Retinal pigment epithelial cell (primary cell): ENCODE data around the gene GRIN1.

ENCODE experiments used
- DNase-seq: peaks from one replicate; pipeline ENCODE4 v3.0.0-alpha.2; 2010; ENCODE audit warnings: low read depth
- H3K4me3 ChIP-seq: 2 replicates; pipeline ENCODE4 v1.5.1; 2011; ENCODE audit warnings: mild to moderate bottlenecking, low read length, control low read depth, moderate library complexity
- CTCF ChIP-seq: conservative IDR thresholded peaks from 2 replicates; pipeline ENCODE4 v1.5.1; 2011; ENCODE audit warnings: low read depth, low read length, control low read depth, inconsistent platforms

GRIN1 gene

DNA sequence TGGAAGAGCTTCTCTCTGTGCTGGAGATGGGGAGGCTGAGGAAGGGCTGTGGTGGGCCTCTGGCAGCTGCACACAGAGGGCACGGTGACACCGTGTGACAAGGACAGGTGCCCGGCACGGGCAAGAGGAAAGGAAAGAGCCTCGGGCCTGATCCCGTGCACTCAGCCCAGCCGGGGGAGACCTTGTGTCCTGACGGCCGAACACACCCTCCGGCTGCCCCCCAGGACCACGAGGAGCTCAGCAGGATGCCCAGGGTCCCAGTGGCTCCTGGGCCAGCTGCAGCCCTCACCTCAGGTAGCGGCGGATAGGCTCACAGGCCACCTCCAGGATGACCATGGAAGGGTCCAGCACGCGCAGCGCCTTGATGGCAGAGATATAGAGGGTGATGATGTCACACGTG, 43.9 kb downstream of the GRIN1 start:
- no peak for TF ChIP-seq CTCF
- DNase-seq, result no peak
- H3K4me3 ChIP-seq, result no peak overlapping the region

DNA sequence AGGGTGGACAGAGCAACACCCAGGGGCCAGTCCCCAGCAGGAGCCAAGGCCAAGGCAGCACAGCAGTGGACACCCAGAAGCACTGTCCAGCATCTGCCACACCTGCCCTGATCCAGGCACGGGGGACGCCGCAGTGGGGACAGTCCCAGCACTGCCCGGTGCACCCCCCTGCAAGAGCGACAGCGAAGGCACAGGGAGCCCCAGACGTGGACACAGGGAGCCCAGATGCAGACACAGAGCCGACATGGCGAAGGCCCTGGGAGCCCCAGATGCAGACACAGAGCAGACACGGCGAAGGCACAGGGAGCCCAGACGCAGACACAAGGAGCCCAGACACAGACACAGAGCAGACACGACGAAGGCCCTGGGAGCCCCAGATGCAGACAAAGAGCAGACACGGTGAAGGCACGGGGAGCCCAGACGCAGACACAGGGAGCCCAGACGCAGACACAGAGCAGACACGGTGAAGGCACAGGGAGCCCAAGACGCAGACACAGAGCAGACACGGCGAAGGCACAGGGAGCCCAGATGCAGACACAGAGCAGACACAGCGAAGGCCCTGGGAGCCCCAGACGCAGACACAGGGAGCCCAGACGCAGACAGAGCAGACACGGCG, 45.1 kb downstream of the GRIN1 start:
- no peak for DNase-seq
- no peak for TF ChIP-seq CTCF
- H3K4me3 ChIP-seq, result no peak overlapping the region

DNA sequence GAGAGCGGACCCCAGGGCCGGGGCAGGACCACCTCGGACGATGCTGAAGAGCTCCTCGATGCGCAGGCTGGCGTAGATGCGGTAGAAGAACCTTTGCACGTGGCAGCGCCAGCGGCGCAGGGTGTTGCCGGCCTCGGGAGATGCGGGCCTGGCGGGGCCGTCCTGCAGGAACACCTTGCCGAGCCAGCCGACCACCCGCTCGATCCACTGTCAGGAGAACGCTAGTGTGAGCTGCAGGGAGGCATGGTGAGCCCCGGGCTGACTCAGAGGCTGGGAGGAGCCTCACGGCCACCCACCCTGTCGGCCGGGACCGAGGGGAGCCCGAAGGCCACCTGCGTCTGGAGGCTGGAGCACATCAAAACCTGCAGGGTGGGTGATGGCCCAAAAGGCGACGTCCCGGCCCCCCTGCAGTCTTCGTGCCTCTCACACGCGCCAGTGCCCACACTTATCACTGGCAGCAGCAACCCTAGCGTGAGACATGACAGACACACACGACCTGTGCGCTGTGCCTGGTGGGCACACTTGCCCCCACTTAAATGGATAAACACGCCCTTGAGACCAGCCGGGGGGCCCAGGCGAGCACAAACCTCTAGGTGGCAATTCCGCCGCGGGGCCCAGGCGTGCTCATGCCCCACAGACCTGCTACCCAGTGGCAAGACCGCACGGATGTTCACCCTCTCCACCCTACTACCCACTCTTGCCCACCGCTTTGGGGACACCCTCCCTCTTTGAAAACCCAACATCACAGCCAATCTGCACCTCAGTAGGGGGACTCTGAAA, 46.1 kb downstream of the GRIN1 start:
- no peak for DNase-seq
- H3K4me3 ChIP-seq, result no peak overlapping the region
- no peak for TF ChIP-seq CTCF

GRCh38 chr9:137185921-137186320, 47.0 kb downstream of the GRIN1 start:
- DNase-seq, result no peak
- no peak for TF ChIP-seq CTCF
- H3K4me3 ChIP-seq, result no peak overlapping the region

DNA sequence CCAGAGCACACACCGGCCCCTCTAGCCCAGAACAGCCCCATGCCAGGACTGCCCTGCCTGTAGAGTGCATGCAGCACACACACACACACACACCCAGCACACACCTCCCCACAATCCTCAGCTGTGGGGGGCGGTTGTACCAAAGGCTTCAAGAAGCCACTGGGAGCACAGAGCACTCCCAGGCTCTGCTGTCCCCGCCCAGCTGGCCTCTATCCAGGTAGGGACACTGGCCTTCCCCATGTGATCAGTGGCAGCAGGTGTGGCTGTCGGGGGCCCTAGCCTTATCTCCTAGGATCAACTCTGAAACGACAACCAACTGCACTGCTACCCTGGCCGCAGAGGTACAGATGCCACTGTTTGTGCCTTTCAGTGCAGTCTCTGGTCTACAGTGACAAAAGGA, 47.4 kb downstream of the GRIN1 start:
- no peak for TF ChIP-seq CTCF
- H3K4me3 ChIP-seq, result no peak overlapping the region
- no peak for DNase-seq

DNA sequence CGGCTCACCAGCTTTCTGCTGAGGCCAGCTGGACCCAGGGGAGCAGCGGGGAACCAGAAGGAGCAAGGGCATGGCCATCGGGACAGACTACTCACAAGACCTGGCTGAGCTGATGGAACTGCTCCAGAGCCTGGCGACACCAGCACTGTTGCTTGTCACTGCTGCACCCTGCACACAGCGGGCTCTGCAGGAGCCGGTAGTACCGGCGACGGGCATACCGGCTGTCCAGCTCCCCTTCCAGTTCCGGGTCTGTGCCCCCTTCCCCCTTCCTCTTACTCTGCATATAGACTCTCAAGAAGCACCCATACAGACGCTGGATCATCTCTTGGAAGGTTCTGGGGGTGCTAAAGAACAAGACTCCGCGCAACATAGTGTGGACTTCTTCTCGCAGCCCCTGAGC, 48.4 kb downstream of the GRIN1 start:
- TF ChIP-seq CTCF, result no peak
- peak overlapping the region; percentile 87 for H3K4me3 ChIP-seq

GRCh38 chr9:137188086-137188489, 49.1 kb downstream of the GRIN1 start:
- DNase-seq, result no peak
- no peak for TF ChIP-seq CTCF
- peak overlapping the region; percentile 87 for H3K4me3 ChIP-seq

More for the DNA sequence above, 48.4 kb downstream of the GRIN1 start:
- DNase-seq, result no peak
